ENCODE results near the gene GPR82.
"Not testable (repeated sequence)": the region's sequence is repeated elsewhere in the genome, so short reads cannot be mapped to it uniquely, and the experiment has no call there.

GPR82 gene

DNA sequence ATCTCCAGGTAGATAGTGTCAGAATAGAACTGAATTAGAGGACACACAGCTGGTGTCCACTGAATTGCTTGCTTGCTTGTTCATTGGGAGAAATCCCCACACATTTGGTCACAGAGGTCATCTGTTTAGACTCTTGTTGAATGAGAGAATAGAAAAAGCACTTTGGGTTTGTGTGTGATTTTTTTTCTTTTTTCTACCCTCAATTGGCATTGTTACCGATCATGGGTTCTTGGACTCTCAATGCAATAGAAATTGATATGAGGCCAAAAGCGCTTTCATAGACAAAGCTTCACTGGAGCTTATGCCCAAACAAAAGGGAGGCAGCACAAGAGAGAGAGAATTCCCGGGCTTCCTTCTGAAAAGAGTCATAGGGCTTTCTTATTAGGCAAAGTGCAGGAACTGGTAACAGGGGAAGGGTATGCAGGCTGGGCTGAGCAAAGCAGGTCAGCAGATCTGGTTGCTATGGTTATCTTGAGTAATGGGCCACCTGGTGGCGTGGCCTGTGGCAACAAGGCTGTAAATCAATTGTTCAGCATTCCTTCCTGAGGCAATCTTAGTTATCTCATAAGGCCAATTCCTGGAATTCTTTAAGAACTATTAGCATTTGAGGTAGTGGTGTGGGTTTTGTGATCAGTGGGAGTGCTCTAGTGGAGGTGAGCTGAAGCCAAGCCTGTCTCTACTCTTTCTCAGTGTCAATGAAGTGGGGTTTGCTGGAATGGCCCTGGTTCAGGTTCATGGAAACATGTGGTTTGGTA, 5.3 kb upstream of the GPR82 start:
- no peak for DNase-seq (ENCODE audit: low spot score)

GRCh38 chrX:41719610-41720009, 4.4 kb upstream of the GPR82 start:
- not testable (repeated sequence) for DNase-seq (ENCODE audit: low spot score)

GRCh38 chrX:41720125-41720779, 3.7 kb upstream of the GPR82 start:
- DNase-seq (ENCODE audit: low spot score) = no peak

- no peak for DNase-seq (ENCODE audit: low spot score)
Observed at GRCh38 chrX:41721590-41721989, 2.4 kb upstream of the GPR82 start.

DNA sequence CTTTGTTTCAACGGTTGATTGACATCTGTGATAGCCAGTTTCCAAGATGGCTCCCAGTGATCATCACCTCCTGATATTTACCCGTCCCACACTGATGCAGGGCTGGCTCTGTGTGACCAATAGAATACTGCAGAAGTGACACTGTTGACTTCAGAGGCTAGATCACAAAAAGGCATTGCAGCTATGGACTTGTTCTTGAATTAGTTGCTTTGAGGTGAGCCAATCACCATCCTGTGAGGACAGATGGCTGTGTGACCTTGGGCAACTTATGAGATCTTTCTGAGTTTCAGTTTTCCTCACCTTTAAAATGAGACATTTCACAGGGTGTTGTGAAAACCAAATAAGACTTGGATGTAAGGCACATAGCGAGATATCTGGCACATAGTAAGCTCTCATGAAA, 1.8 kb upstream of the GPR82 start:
- DNase-seq (ENCODE audit: low spot score) = no peak

- no peak for DNase-seq (ENCODE audit: low spot score)
Observed at GRCh38 chrX:41722816-41723618, 964 bp upstream of the GPR82 start.

DNA sequence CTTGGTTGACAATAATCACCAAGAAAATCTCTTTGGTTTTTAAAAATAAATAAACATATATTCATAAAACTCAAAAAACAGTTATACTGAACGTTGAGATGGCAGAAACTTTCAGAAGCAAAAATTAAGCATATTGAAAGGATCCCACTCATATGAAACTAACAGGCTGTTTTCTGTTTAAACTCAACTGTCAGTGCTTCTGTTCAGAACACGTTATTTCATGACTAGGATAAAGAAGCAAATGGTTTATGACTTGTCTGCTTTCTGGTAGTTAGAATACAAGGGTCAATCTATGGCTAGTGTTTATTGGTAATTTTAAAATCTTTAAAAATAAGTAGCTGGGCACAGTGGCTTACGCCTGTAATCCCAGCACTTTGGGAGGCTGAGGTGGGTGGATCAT, 4.1 kb downstream of the GPR82 start:
- no peak for DNase-seq (ENCODE audit: low spot score)

DNA sequence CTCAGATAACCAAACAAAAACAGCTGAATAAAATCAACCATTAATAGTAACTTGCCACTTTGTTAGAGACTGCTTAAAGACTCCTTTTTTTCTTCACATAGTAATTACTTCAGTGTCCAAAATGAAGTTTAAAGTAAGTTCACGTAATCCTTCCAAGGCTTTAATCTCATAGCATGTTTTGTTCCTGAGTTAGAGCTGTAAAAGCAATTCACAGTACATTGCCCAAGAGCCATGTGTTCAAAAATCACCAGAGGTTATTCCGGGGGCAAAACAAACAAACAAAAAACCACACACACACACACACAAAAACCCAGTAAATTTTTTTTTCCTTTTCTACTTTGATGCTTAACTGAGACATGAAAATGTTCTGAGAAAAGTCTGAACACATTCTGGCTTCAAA, 6.1 kb downstream of the GPR82 start:
- DNase-seq (ENCODE audit: low spot score) = no peak

DNA sequence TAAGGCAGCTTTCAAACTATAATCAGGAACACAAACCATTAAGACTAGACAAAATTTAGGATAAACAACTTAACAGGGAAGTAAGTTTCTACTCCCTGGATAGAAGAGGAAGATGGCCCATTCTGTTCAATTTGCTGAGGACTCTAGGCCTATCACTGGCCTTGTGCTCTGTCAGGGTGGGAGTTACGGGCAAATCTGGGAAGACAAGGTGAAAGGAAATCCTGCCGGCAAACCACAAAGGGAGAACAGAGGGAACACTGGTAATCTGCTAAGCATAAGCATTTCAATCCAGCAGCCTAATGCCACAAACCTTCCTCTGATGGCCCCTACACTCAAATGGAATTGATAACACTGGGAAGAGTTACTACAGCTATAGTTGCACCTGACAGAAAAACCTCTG, 8.3 kb downstream of the GPR82 start:
- no peak for DNase-seq (ENCODE audit: low spot score)

GRCh38 chrX:41733939-41734338, 10.0 kb downstream of the GPR82 start:
- no peak for DNase-seq (ENCODE audit: low spot score)

- DNase-seq (ENCODE audit: low spot score) = peak; percentile 24
Observed at GRCh38 chrX:41734530-41734929, 10.5 kb downstream of the GPR82 start.

DNA sequence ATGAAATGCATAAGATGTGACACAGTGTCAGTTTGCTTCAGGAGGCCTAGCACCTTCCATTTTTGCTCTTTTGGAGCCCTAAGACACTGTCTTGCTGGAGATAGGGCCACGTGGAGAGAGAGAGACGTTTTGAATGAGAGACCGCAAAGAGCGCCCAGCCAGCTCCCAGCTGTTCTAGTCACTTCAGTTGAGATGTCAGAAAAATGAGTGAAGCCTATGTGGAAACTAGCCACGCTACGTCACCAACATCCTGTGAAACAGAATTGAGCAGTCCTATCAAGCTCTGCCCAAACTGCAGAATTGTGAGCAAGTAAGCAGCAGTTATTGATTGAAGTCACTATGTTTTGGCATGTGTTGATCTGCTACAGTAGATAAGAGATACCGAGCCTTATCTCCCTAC, 13.1 kb downstream of the GPR82 start:
- DNase-seq (ENCODE audit: low spot score) = no peak

DNA sequence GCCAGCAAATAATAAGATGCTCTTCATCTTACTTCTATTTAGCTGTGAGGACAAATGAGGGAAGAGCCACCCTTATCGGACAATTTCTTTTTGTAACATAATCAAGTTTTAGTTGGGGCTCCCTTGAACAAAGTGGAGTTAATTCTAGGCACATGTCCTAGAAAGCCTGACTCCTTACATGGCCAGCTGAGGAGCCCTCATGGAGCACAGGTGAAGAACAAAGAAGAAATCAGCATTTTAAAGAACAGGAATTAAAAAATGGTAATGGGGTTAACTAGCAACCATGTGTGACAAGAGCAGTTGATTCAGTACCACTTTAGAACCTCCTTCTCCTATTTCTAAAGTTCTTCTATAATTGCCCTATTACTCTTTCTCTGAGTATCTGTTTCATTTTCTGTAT, 15.9 kb downstream of the GPR82 start:
- DNase-seq (ENCODE audit: low spot score) = no peak

DNA sequence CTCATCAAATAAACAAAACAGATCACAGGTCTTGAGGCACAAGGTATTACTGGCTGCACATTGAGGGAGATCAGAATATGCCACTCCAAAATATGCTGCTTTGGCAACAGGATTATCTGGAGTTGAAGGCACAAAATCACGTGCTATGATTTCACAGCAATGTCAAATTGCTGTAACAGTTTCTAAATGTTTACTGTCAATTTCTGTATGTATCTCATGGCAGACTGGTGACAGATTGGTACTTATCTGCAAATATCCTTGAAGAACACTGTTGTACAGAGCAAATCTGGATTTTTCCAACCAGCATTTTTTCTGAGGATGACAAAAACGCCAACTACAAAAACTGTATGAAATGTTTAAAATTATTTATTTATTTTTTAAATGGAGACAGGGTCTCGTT, 26.7 kb downstream of the GPR82 start:
- DNase-seq (ENCODE audit: low spot score) = no peak

- DNase-seq (ENCODE audit: low spot score) = no peak
Observed at GRCh38 chrX:41758401-41758800, 34.4 kb downstream of the GPR82 start.

DNA sequence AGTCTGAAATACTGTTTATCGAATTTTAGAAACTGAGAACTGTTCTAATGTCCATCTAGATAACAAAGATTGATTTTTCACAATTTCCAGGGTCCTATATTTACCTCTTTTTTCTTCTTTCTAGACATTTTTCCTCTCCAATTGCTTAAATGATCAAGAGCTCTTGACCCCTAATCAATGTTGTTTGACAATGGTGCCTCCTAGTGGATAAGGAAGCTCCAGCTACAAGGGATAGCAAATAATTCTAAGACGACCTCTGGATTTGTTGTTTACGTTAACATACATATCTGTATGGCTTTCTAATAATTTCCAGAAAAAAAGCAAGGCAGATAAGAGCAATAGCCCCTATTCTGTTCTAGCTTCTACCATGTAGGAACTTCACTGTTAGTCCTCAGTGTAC, 35.8 kb downstream of the GPR82 start:
- DNase-seq (ENCODE audit: low spot score) = peak; percentile 2

DNA sequence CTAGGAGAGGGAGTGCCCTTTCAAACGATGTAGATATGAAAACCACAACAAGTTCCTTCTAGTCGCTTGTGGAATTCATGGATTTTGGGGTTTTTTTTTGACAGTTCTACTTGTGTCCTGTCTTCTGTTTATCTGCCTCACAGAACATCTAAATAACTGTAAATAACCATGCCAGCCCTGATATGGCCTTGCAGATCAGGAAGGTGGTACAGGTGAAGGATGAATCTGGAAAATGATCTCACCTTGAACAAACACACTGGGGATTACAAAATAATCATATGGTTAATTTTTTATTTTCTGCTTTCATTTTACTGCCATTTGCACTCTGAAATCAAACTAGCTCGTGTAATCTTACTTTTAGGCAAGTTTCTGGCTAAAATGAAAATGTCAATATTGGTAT, 37.2 kb downstream of the GPR82 start:
- DNase-seq (ENCODE audit: low spot score) = no peak

GRCh38 chrX:41761702-41762101, 37.7 kb downstream of the GPR82 start:
- DNase-seq (ENCODE audit: low spot score) = no peak

DNA sequence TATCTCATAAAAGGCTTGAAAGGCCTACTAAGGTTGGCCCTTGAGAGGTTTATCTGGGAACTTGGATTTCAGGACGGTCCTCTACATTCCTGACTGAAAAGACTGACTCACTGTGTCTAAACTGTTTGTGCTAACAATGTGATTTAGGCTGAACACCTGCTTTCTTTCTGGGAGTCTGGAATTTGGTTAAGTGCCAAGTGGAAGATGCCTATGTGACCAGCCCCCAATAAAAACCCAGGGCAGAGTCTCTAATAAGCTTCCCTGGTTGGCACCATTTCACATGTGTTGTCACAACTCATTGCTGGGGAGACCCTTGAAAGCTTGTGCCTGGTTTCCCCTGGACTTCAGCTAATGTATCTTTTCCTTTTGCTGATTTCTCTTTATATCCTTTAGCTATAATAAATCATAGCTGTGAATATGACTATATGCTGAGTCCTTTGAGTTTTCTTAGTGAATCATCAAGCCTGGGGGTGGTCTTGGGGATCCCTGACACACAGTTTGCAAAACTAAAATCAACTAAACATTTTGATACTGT, 55.1 kb downstream of the GPR82 start:
- peak; percentile 45 for DNase-seq (ENCODE audit: low spot score)
